Measurements from ENCODE around the gene ZNF155.
"Not testable (repeated sequence)": the region's sequence is repeated elsewhere in the genome, so short reads cannot be mapped to it uniquely, and the experiment has no call there.

ZNF155 gene

DNA sequence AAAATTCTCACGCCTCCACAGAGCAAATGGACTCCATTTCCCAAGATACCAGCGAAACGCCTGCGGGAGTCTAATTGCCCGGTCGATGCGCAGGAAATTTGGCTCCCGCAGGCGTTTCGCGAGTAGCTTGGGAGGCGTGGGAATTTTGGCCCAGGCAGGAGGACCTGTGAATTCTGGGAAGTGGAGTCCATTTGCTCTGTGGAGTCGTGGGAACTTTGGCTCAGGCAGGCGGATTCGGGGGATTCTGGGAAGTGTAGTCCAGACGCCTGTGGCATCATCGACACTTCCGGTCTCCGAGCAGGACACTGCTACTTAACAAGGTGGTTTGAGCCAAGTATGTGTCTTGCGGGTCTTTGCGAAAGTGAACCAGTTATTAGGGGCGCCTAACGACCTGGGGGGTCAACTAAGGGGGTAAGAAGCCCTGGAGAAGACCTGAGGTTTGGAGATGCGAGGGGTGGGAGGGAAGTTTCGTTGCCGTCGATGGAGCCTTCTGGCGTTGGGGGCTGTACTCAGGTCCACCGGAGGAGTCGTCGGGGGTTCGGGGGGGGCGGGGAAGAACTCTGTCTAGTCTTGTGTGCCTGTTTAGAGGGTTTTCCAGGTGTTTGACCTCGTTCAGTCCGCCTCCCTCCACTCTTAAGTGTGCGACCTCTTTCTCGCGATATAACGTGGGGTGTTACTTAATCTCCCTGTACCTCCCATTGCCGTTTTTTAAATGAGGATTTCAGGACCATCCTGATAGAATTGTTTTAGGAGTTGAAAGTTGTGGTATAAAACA lies at the start of gene ZNF155:
Gene ZNF155 (plus strand): TSS at position 277 of the 775 bp plus-strand sequence. CDS start 4,356 bp downstream, outside the sequence.
- in situ Hi-C loops (cut with MboI; ENCODE audit: low sequenced_read_pairs) = no loop called here

DNA sequence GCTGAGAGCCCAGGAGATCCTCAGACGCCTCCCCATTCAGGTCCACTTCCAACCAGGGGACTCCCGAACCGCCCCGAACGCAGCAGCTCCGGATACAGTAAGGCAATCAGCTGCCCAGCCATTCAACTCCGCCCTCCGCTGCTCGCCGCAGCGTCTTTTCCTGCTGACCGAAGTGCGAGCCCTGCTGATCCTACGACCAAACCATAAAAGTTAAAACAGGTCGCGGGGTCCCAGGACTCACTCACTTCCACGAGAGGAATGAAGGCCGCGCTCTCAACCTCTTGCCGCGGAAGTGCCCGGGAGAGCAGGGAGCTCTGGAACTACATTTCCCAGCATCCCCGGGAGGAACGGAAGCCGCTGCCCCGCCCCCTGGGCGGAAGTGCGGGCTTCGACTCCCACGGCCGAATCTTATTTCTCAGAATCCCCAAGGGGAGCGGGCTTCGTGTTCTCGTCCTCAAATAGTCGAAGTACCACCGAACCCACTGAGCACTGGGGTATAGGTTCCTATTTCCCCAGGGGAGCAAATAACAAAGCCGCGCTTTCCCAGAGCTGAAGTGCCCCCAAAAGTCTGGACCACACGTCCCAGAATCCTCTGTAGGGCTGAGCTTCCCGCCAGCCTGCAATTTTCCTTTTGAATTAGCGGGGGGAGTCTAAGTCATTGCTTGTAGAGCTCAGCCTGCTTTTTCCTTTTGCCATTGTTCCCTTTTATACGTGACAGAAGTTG lies 48.8 kb upstream of the ZNF155 start, which contains the start of gene ZNF45:
Gene ZNF45 (minus strand): TSS at position 298 of the 724 bp plus-strand sequence. CDS start 13,097 bp downstream, outside the sequence.
- in situ Hi-C loops (cut with MboI; ENCODE audit: low sequenced_read_pairs) = no loop called here

DNA sequence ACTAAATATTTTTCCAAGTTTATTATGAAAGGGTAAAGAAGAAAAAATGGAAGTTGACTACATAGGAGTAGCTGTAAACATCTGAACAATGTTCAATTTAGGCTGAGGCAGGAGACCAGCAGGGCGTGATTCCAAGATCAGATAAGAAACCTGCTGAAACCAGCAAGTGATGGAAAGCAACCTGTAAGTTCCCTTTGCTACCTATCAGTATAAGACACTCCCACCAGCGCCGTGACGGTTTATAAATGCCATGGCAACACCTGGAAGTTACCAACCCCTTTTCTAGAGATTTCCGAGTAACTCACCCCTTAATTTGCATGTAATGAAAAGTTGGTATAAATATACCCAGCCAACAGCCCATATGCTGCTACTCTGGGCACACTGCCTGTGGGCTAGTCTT lies 47.8 kb upstream of the ZNF155 start:
- in situ Hi-C loops (cut with MboI; ENCODE audit: low sequenced_read_pairs) = no loop called here

DNA sequence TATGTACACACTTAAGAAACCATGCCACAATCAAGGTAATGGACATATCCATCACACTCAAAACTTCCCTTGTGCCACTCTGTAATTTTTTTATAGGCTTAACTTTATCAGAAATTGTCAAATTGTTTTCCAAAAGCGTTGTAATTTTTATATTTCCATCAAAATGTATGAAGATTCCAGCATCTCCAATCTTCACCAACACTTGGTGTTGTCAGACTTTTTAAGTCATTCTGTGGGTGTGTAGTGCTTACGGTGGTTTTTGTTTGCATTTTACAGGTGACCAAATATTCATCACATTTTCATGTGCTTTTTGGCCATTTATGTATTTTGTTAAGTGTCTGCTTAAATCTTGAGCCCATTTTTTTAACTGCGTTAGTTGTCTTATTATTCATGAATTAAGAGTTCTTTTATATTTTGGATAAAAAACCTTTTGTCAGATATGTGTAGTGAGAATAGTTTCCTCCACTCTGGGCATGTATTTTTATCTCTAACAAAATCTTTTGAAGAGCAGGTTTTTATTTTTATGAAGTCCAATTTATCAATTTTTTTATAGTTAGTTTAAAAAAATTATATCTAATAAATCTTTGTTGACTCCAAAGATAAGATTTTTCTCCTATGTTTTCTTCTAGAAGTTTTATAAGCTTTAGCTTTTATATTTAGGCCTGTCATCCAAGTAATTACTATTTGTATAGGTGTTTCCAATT lies 44.3 kb upstream of the ZNF155 start:
- in situ Hi-C loops (cut with MboI; ENCODE audit: low sequenced_read_pairs) = no loop called here

GRCh38 chr19:43940719-43941118 lies 43.3 kb upstream of the ZNF155 start:
- in situ Hi-C loops (cut with MboI; ENCODE audit: low sequenced_read_pairs) = no loop called here

GRCh38 chr19:43941209-43941608 lies 42.8 kb upstream of the ZNF155 start:
- in situ Hi-C loops (cut with MboI; ENCODE audit: low sequenced_read_pairs) = no loop called here

GRCh38 chr19:43947412-43947811 lies 36.6 kb upstream of the ZNF155 start:
- in situ Hi-C loops (cut with MboI; ENCODE audit: low sequenced_read_pairs) = not testable (repeated sequence)

DNA sequence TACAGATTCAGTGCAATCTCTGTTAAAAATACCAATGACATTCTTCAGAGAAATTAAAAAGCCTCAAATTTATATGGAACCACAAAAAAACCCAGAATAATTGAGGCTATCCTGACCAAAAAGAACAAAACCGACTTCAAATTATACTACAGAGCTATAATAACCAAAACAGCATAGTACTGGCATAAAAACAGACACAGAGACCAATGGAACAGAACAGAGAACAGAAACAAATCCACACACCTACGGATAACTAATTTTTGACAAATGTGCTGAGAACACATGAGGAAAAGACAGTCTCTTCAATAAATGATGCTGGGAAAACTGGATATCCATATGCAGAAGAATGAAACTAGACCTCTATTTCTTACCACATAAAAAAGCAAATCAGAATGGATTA lies 34.2 kb upstream of the ZNF155 start:
- in situ Hi-C loops (cut with MboI; ENCODE audit: low sequenced_read_pairs) = not testable (repeated sequence)

GRCh38 chr19:43950834-43951645 lies 32.9 kb upstream of the ZNF155 start, which contains the start of gene ZNF221:
ZNF221 (plus strand) TSS chr19:43951228; CDS start chr19:43962727, 11,499 bp downstream.
- in situ Hi-C loops (cut with MboI; ENCODE audit: low sequenced_read_pairs) = no loop called here

GRCh38 chr19:43956827-43957226 lies 27.2 kb upstream of the ZNF155 start:
- in situ Hi-C loops (cut with MboI; ENCODE audit: low sequenced_read_pairs) = no loop called here

GRCh38 chr19:43957891-43958290 lies 26.1 kb upstream of the ZNF155 start:
- in situ Hi-C loops (cut with MboI; ENCODE audit: low sequenced_read_pairs) = no loop called here

DNA sequence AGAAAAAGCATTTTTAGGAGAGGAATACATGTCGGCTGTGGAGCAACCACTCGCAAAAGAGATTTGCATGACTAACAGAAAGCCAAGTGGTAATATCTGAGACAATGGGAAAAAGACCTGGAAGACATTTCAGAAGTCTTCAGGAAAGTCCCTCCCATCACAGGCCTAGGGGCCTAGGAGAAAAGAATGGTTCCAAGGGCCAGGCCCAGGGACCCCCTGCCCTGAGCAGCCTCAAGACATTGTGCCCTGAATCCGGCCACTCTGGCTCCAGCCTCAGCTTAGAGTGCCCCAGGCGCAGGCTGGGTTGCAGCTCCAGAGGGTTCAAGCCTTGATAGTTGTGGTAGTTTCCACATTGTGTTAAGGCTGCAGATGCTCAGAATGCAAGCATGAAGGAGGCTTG lies 23.6 kb upstream of the ZNF155 start:
- in situ Hi-C loops (cut with MboI; ENCODE audit: low sequenced_read_pairs) = no loop called here

- in situ Hi-C loops (cut with MboI; ENCODE audit: low sequenced_read_pairs) = no loop called here
These were observed 17.8 kb upstream of the ZNF155 start for GRCh38 chr19:43966079-43966694.

DNA sequence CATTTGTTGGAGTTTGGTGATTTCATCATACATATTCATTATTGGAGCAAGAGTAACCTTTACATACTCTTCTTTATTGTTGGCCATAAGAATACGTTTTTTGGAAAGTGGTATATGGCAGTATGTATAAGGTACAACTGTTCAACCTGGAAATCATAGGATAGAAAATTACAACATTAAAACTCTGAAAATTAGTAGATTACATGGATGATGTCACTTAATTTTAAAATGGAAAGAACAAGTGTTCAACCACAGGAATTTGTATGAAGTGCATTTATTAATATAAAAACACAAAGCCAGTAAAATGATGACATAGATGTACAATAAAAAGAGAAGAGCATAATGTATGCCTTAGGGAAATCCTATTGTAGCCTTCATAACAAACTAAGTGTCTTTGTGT lies 7.3 kb upstream of the ZNF155 start:
- in situ Hi-C loops (cut with MboI; ENCODE audit: low sequenced_read_pairs) = no loop called here

GRCh38 chr19:43983544-43983911 lies 460 bp upstream of the ZNF155 start:
- in situ Hi-C loops (cut with MboI; ENCODE audit: low sequenced_read_pairs) = no loop called here

DNA sequence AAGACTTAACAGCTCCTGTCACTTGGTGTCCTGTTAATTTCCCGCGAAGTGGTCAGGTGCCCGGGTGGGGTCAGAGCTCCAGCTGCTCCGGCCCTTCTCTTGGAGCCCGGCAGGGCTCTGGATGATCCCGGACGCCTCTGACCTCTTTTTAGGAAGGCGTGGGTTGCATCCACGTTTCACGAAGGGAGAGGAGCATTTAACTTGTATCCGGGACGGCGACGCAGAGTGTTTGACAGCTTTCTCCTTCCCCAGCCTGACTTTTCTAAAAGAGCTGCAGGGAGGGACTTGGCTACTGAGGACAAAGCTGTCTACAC lies 656 bp downstream of the ZNF155 start:
- in situ Hi-C loops (cut with MboI; ENCODE audit: low sequenced_read_pairs) = no loop called here

- in situ Hi-C loops (cut with MboI; ENCODE audit: low sequenced_read_pairs) = no loop called here
These were observed 13.8 kb downstream of the ZNF155 start for GRCh38 chr19:43997631-43998290.

GRCh38 chr19:44002212-44002565 lies 18.2 kb downstream of the ZNF155 start:
- in situ Hi-C loops (cut with MboI; ENCODE audit: low sequenced_read_pairs) = no loop called here

- in situ Hi-C loops (cut with MboI; ENCODE audit: low sequenced_read_pairs) = no loop called here
These were observed 18.8 kb downstream of the ZNF155 start, which contains the start of gene ZNF230 for GRCh38 chr19:44002566-44003460. ZNF230 (plus strand) TSS chr19:44002957; CDS start chr19:44007079, 4,122 bp downstream.

Data from hTERT RPE-1 (cell line).